Neutrophil (primary cell): ENCODE data around the gene USP26.

Experiments
- H3K27ac ChIP-seq: fragments of 200-600 bp; sonication (generic); 2 replicates; pipeline ENCODE4 v1.5.1; 2016; ENCODE audit warnings: mild to moderate bottlenecking, moderate library complexity
- H3K27me3 ChIP-seq: fragments of 200-600 bp; sonication (generic); 2 replicates; pipeline ENCODE4 v1.6.0; 2016; ENCODE audit warnings: mild to moderate bottlenecking
- H3K36me3 ChIP-seq: fragments of 200-600 bp; sonication (generic); 2 replicates; pipeline ENCODE4 v1.5.1; 2017
- H3K4me1 ChIP-seq, 2 experiments: fragments of 200-600 bp in 1 of 2; sonication (generic) in 1 of 2; 1 replicate in 1 of 2; 2 replicates in 1 of 2; pipeline versions ENCODE4 v1.5.1 to v1.6.1; 2013 to 2016; ENCODE audit warnings: low read depth in 1 of 2, low read length in 1 of 2, mild to moderate bottlenecking in 1 of 2, moderate library complexity in 1 of 2; ENCODE audit not compliant: control insufficient read depth in 1 of 2, insufficient read depth in 1 of 2
- H3K4me3 ChIP-seq, 2 experiments: fragments of 200-600 bp in 1 of 2; sonication (generic) in 1 of 2; 1 replicate in 1 of 2; 2 replicates in 1 of 2; pipeline ENCODE4 v1.5.1; 2013 to 2016; ENCODE audit warnings: low read depth in 1 of 2, low read length in 1 of 2, mild to moderate bottlenecking in 1 of 2, moderate library complexity in 1 of 2
- H3K9me3 ChIP-seq: fragments of 200-600 bp; sonication (generic); 2 replicates; pipeline ENCODE4 v1.5.1; 2016
- CTCF ChIP-seq: fragments of 200-600 bp; sonication (generic); IDR thresholded peaks from 2 replicates; pipeline ENCODE4 v1.5.1; 2016; ENCODE audit warnings: antibody characterized with exemption

The USP26 gene

GRCh38 chrX:133007458-133007857 lies 89.5 kb downstream of the USP26 start:
- Histone ChIP-seq H3K36me3 (no peaks in the 10 kb centered on the region), H3K27ac (no peak overlapping the region), H3K9me3 (no peaks in the 10 kb centered on the region), H3K27me3 (no peaks in the 10 kb centered on the region), H3K4me3 (no peak overlapping the region), H3K4me1 (no peaks in the 10 kb centered on the region)
- no peak for TF ChIP-seq CTCF

- Histone ChIP-seq H3K9me3 (no peaks in the 10 kb centered on the region), H3K27me3 (no peaks in the 10 kb centered on the region), H3K4me3 (no peak overlapping the region), H3K27ac (no peak overlapping the region), H3K4me1 (no peaks in the 10 kb centered on the region), H3K36me3 (no peaks in the 10 kb centered on the region)
- TF ChIP-seq CTCF = no peak
These were observed 91.3 kb downstream of the USP26 start for GRCh38 chrX:133005616-133006015.

GRCh38 chrX:133005042-133005441 lies 91.9 kb downstream of the USP26 start:
- no peak for TF ChIP-seq CTCF
- Histone ChIP-seq H3K4me1 (no peaks in the 10 kb centered on the region), H3K9me3 (no peaks in the 10 kb centered on the region), H3K36me3 (no peaks in the 10 kb centered on the region), H3K27me3 (no peaks in the 10 kb centered on the region), H3K4me3 (no peak overlapping the region), H3K27ac (no peak overlapping the region)

GRCh38 chrX:132999209-132999608 lies 97.7 kb downstream of the USP26 start:
- Histone ChIP-seq H3K36me3 (no peaks in the 10 kb centered on the region), H3K4me1 (no peaks in the 10 kb centered on the region), H3K27me3 (no peaks in the 10 kb centered on the region), H3K9me3 (no peaks in the 10 kb centered on the region), H3K4me3 (no peak overlapping the region), H3K27ac (no peak overlapping the region)
- no peak for TF ChIP-seq CTCF

- Histone ChIP-seq H3K4me1 (no peaks in the 10 kb centered on the region), H3K9me3 (no peaks in the 10 kb centered on the region)
- no peak for TF ChIP-seq CTCF
These were observed 106.1 kb downstream of the USP26 start for GRCh38 chrX:132990835-132991234.

GRCh38 chrX:132986556-132986955 lies 110.4 kb downstream of the USP26 start:
- Histone ChIP-seq H3K27ac (no peak overlapping the region), H3K27me3 (no peaks in the 10 kb centered on the region), H3K36me3 (no peaks in the 10 kb centered on the region), H3K4me3 (no peak overlapping the region), H3K4me1 (no peaks in the 10 kb centered on the region), H3K9me3 (no peaks in the 10 kb centered on the region)
- TF ChIP-seq CTCF = no peak

More at GRCh38 chrX:132990835-132991234, 106.1 kb downstream of the USP26 start:
- Histone ChIP-seq H3K27ac (no peak overlapping the region), H3K36me3 (no peaks in the 10 kb centered on the region), H3K27me3 (no peaks in the 10 kb centered on the region), H3K4me3 (no peak overlapping the region)
